Panc1 (cell line): ENCODE data around the gene YOD1. TPM values are rescaled to one million over a fixed set of nuclear protein-coding genes. Genes with fewer than 3 reads are reported as not detected.

Experiments used
- ATAC-seq: fragments of 200-7000 bp; cut with Tn5 transposase; 2 replicates; pipeline ENCODE4 v1.9.1; 2020; ENCODE audit warnings: mild to moderate bottlenecking, moderate library complexity
- BruUV-seq: library from RNA; stranded (reverse); fragments of 400-500 nt; replicated peaks from 2 replicates; lab custom pipeline; 2021; lab: Mats Ljungman, UMichigan
- CTCF ChIA-PET: fragments of 300-600 bp; sonication (Branson Sonifier 250); formaldehyde crosslinking; loops from one replicate; lab custom pipeline; 2022; ENCODE audit warnings: antibody characterized with exemption; lab: Charles Lee
- POLR2A ChIA-PET: fragments of 300-600 bp; sonication (Branson Sonifier 250); formaldehyde crosslinking; loops from one replicate; lab custom pipeline; 2022; ENCODE audit warnings: antibody characterized with exemption; lab: Charles Lee
- DNase-seq: peaks from one replicate; pipeline ENCODE4 v3.0.0-alpha.2; 2010; ENCODE audit warnings: low read depth, low spot score
- H3K27ac ChIP-seq: 2 replicates; pipeline ENCODE4 v1.5.1; 2011; ENCODE audit warnings: mild to moderate bottlenecking, low read length, inconsistent platforms
- H3K27me3 ChIP-seq: fragments of 200-500 bp; sonication (Bioruptor generic); 2 replicates; pipeline ENCODE4 v1.6.0; 2014; ENCODE audit warnings: low read length, inconsistent platforms; ENCODE audit not compliant: control insufficient read depth, insufficient read depth
- H3K36me3 ChIP-seq: fragments of 200-500 bp; sonication (Bioruptor generic); 2 replicates; pipeline ENCODE4 v1.5.1; 2014; ENCODE audit warnings: inconsistent platforms, mild to moderate bottlenecking, low read length, moderate library complexity; ENCODE audit not compliant: control insufficient read depth, insufficient read depth
- H3K4me1 ChIP-seq: 2 replicates; pipeline ENCODE4 v1.5.1; 2011; ENCODE audit warnings: inconsistent platforms, mild to moderate bottlenecking, low read length, moderate library complexity; ENCODE audit not compliant: control insufficient read depth, insufficient read depth
- H3K4me3 ChIP-seq, 2 experiments: 2 replicates each; pipeline ENCODE4 v1.5.1; 2011 to 2012; ENCODE audit warnings: low read depth in 2 of 2, low read length in 2 of 2, mild to moderate bottlenecking in 2 of 2, inconsistent platforms in 1 of 2, moderate library complexity in 1 of 2
- H3K9me3 ChIP-seq: fragments of 200-500 bp; sonication (Bioruptor generic); 2 replicates; pipeline ENCODE4 v1.5.1; 2014; ENCODE audit warnings: low read depth, mild to moderate bottlenecking, inconsistent platforms, low read length, moderate library complexity; ENCODE audit not compliant: control insufficient read depth, insufficient read depth
- POLR2AphosphoS5 ChIP-seq: IDR thresholded peaks from 2 replicates; pipeline ENCODE4 v1.6.1; 2012; ENCODE audit warnings: mild to moderate bottlenecking, low read depth, low read length, moderate library complexity
- SIN3A ChIP-seq: IDR thresholded peaks from 2 replicates; pipeline ENCODE4 v1.6.1; 2012; ENCODE audit warnings: low read depth, mild to moderate bottlenecking, low read length, moderate library complexity, borderline replicate concordance; ENCODE audit not compliant: insufficient read depth
- TCF7L2 ChIP-seq: IDR thresholded peaks from 2 replicates; pipeline ENCODE4 v1.6.1; 2011; ENCODE audit warnings: mild to moderate bottlenecking, low read depth, low read length, inconsistent platforms
- in situ Hi-C: cut with HindIII; loops from 2 replicates; pipeline ENCODE4 v1.10.0; 2016; ENCODE audit warnings: low sequenced_read_pairs, low pct_unique_long_range_greater_than_20kb
- intact Hi-C: fragments of 100-400 bp; cut with micrococcal nuclease; formaldehyde crosslinking; loops from one replicate; pipeline ENCODE4 v1.10.0; 2022; ENCODE audit not compliant: unreplicated experiment
- total RNA-seq: library from RNA; stranded (reverse); gene quantifications from one replicate; pipeline ENCODE4 v1.2.1, GENCODE V29; 2021; ENCODE audit not compliant: unreplicated experiment
- TF ChIP-seq, protein P1 (sequence below): fragments of 450-650 bp; IDR thresholded peaks from 2 replicates; pipeline ENCODE4 v1.5.1; 2017; ENCODE audit warnings: mild to moderate bottlenecking
- TF ChIP-seq, protein P2 (sequence below), 2 experiments: IDR thresholded peaks; 2 replicates each; pipeline ENCODE4 v1.6.1; 2011 to 2012; ENCODE audit warnings: low read depth in 2 of 2, control low read depth in 1 of 2, low read length in 1 of 2, mild to moderate bottlenecking in 1 of 2, moderate library complexity in 1 of 2; ENCODE audit not compliant: insufficient read depth in 1 of 2

Gene YOD1
- total RNA-seq, 1 experiment from 2014 or later: 7.1 TPM

DNA sequence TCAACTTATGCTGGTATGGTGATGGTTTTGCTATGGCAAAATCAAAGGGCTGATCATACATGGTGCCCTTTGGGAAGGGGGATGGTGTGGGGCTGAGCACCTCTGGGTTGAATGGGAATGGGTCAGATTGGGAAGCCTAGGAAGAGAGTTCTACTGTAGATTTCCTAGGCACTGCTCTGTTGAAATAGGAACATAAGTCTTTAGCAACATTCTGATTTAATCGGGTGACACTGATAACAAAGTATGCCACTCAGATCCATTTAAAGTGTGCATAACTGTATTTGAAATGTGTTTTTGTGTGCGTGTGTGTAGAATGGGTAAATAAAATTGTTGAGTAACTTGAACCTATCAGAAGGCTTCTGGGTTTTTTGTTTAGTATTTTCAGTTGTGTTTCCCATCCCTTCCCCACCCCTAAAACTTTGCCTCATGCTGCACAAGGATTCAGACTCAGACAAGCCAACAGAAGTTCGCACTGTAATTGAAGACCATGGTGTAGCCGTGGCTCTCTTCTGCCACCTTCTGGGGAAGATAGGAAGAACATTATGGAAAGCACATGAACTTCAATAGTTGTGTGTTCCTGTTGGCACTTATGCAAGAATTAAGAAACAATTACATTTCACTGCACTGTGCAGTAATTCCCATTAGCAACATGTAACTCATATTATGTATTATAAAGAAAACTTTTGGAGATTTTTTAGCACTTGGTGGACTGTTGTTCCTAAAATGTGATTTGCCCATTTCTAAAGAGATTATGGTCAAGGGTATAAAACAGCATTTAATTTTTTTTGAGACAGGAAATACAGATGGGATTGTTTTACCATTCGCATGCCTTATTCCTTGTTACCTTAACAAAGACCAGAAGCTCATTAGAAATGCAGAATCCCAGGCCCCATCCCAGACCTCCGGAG is 26.7 kb upstream of the YOD1 start:
- no peaks in the 10 kb centered on the region for H3K9me3 ChIP-seq
- H3K4me3 ChIP-seq: no peak overlapping the region
- POLR2A ChIA-PET: no interaction called here
- intact Hi-C loops (loop anchor here (1.0 kb wide), 1 partner anchor 422 kb away; no protein-coding TSS in a partner anchor), in situ Hi-C loops (no loop called here)
- BruUV-seq: no TSS peak
- ATAC-seq (peak; percentile 91), DNase-seq (peak; percentile 78)
- TF ChIP-seq, protein P1, sequence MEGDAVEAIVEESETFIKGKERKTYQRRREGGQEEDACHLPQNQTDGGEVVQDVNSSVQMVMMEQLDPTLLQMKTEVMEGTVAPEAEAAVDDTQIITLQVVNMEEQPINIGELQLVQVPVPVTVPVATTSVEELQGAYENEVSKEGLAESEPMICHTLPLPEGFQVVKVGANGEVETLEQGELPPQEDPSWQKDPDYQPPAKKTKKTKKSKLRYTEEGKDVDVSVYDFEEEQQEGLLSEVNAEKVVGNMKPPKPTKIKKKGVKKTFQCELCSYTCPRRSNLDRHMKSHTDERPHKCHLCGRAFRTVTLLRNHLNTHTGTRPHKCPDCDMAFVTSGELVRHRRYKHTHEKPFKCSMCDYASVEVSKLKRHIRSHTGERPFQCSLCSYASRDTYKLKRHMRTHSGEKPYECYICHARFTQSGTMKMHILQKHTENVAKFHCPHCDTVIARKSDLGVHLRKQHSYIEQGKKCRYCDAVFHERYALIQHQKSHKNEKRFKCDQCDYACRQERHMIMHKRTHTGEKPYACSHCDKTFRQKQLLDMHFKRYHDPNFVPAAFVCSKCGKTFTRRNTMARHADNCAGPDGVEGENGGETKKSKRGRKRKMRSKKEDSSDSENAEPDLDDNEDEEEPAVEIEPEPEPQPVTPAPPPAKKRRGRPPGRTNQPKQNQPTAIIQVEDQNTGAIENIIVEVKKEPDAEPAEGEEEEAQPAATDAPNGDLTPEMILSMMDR: peak; percentile 95
- TF ChIP-seq, protein P2, sequence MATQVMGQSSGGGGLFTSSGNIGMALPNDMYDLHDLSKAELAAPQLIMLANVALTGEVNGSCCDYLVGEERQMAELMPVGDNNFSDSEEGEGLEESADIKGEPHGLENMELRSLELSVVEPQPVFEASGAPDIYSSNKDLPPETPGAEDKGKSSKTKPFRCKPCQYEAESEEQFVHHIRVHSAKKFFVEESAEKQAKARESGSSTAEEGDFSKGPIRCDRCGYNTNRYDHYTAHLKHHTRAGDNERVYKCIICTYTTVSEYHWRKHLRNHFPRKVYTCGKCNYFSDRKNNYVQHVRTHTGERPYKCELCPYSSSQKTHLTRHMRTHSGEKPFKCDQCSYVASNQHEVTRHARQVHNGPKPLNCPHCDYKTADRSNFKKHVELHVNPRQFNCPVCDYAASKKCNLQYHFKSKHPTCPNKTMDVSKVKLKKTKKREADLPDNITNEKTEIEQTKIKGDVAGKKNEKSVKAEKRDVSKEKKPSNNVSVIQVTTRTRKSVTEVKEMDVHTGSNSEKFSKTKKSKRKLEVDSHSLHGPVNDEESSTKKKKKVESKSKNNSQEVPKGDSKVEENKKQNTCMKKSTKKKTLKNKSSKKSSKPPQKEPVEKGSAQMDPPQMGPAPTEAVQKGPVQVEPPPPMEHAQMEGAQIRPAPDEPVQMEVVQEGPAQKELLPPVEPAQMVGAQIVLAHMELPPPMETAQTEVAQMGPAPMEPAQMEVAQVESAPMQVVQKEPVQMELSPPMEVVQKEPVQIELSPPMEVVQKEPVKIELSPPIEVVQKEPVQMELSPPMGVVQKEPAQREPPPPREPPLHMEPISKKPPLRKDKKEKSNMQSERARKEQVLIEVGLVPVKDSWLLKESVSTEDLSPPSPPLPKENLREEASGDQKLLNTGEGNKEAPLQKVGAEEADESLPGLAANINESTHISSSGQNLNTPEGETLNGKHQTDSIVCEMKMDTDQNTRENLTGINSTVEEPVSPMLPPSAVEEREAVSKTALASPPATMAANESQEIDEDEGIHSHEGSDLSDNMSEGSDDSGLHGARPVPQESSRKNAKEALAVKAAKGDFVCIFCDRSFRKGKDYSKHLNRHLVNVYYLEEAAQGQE (IDR thresholded peaks at IDR 0.05; ENCODE audit: insufficient read depth in 1 of 2, low read depth in 2 of 2, low read length in 1 of 2): no peak
- TF ChIP-seq POLR2AphosphoS5 (no peak), TCF7L2 (no peak), SIN3A (no peak)
- H3K36me3 ChIP-seq: peaks cover 2% of the 10 kb centered on the region
- no peaks in the 10 kb centered on the region for H3K27me3 ChIP-seq
- CTCF ChIA-PET: interaction anchor here (0.7 kb wide), 1 partner anchor 328 kb away, joined by 3 read pairs; no protein-coding TSS in a partner anchor
- no peaks in the 10 kb centered on the region for H3K4me1 ChIP-seq
- H3K27ac ChIP-seq: no peak overlapping the region

DNA sequence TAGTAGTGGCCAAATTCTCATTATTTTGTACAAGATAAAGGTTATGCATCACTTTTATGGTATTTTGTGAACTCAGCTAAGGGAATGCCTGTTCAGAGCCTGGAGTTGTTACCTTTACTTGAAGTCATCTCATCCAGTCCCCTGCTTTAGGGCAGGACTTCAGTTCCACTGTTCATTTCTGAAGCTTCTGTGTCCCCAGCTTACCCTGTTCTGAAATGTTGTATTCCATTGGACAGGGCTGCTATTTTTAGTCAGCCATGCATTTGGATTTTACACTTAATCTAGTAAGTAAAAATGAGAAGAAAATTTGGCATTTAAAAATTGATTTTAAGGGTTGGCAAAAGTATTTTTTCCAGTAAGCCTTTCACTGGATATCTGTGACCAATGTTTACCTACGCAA is 26.0 kb upstream of the YOD1 start:
- H3K27me3 ChIP-seq: no peaks in the 10 kb centered on the region
- H3K27ac ChIP-seq: no peak overlapping the region
- POLR2A ChIA-PET: no interaction called here
- DNase-seq: no peak
- no peaks in the 10 kb centered on the region for H3K9me3 ChIP-seq
- H3K4me3 ChIP-seq: no peak overlapping the region
- no TSS peak for BruUV-seq
- intact Hi-C loops (loop anchor here (1.0 kb wide), 1 partner anchor 422 kb away; no protein-coding TSS in a partner anchor), in situ Hi-C loops (no loop called here)
- CTCF ChIA-PET: interaction anchor here (0.7 kb wide), 1 partner anchor 328 kb away, joined by 3 read pairs; no protein-coding TSS in a partner anchor
- H3K36me3 ChIP-seq: peaks cover 2% of the 10 kb centered on the region
- H3K4me1 ChIP-seq: no peaks in the 10 kb centered on the region
- ATAC-seq: no peak
- TF ChIP-seq, protein P1: no peak
- TF ChIP-seq, protein P2 (IDR thresholded peaks at IDR 0.05; ENCODE audit: insufficient read depth in 1 of 2, low read depth in 2 of 2, low read length in 1 of 2): no peak
- TF ChIP-seq TCF7L2: no peak
